HepG2 (cell line): ENCODE data around the gene ZFYVE21. TPM values are rescaled to one million over a fixed set of nuclear protein-coding genes. Genes with fewer than 3 reads are reported as not detected.

Experiments used
- ATAC-seq: fragments of 200-7000 bp; cut with Tn5 transposase; 3 replicates; pipeline ENCODE4 v1.9.1; 2020; ENCODE audit warnings: mild to moderate bottlenecking, moderate library complexity
- BruUV-seq: library from RNA; stranded (reverse); fragments of 400-500 nt; replicated peaks from 2 replicates; lab custom pipeline; 2021; lab: Mats Ljungman, UMichigan
- CTCF ChIA-PET: fragments of 300-600 bp; formaldehyde crosslinking; extraction: SDS; loops from one replicate; lab custom pipeline; 2021; ENCODE audit warnings: low total read pairs, inconsistent platforms, low intra/inter-chr PET ratio; lab: Yijun Ruan, JAX
- POLR2A ChIA-PET: fragments of 350-600 bp; sonication (Branson Sonifier 250); formaldehyde crosslinking; loops from one replicate; lab custom pipeline; 2020; ENCODE audit warnings: antibody characterized with exemption, inconsistent platforms; lab: Yijun Ruan, JAX
- DNase-seq: peaks from one replicate; pipeline ENCODE4 v3.0.0-alpha.2; 2015; ENCODE audit warnings: low spot score
- FAIRE-seq: peaks from 3 replicates; lab custom pipeline; 2011; peaks lifted over from hg19 to GRCh38; lab: Jason Lieb, UNC
- H2AFZ ChIP-seq: one replicate; pipeline ENCODE4 v1.6.1; 2011; ENCODE audit warnings: low read length, inconsistent platforms
- H3K27ac ChIP-seq: fragments of 300-600 bp; 3 replicates; pipeline ENCODE4 v1.8.0; 2011; ENCODE audit warnings: mixed run types, mild to moderate bottlenecking, mixed read lengths, low read length, inconsistent platforms; ENCODE audit not compliant: insufficient read depth; ENCODE audit errors: extremely low read length
- H3K27me3 ChIP-seq, 2 experiments: fragments of 200-600 bp in 1 of 2; 2 replicates in 1 of 2; 3 replicates in 1 of 2; pipeline versions ENCODE4 v1.6.0 to v1.8.0; 2011; ENCODE audit warnings: low read length in 2 of 2, mild to moderate bottlenecking in 2 of 2, moderate library complexity in 2 of 2, inconsistent platforms in 1 of 2; ENCODE audit not compliant: insufficient read depth in 2 of 2, control insufficient read depth in 1 of 2
- H3K36me3 ChIP-seq, 2 experiments: fragments of 200-600 bp in 1 of 2; replicated peaks in 1 of 2; 2 replicates in 1 of 2; 3 replicates in 1 of 2; pipeline versions ENCODE4 v1.5.1 to v1.8.0; 2011; ENCODE audit warnings: low read length in 2 of 2, inconsistent platforms in 1 of 2; ENCODE audit not compliant: insufficient read depth in 2 of 2, control insufficient read depth in 1 of 2
- H3K4me1 ChIP-seq: 2 replicates; pipeline ENCODE4 v1.5.1; 2012; ENCODE audit warnings: low read length, inconsistent platforms; ENCODE audit not compliant: insufficient read depth
- H3K4me2 ChIP-seq: 2 replicates; pipeline ENCODE4 v1.6.0; 2011; ENCODE audit warnings: low read depth, low read length, inconsistent platforms
- H3K4me3 ChIP-seq, 3 experiments: fragments of 200-600 bp in 1 of 3; sonication (generic), shearing (Covaris generic) in 1 of 3; replicated peaks in 1 of 3; 2 replicates each; pipeline ENCODE4 v1.5.1; 2011 to 2016; ENCODE audit warnings: low read length in 3 of 3, inconsistent platforms in 2 of 3, low read depth in 2 of 3, mild to moderate bottlenecking in 2 of 3, control low read depth in 1 of 3, mixed read lengths in 1 of 3; ENCODE audit not compliant: insufficient read depth in 1 of 3
- H3K79me2 ChIP-seq: one replicate; pipeline ENCODE4 v1.6.1; 2011; ENCODE audit warnings: low read length, inconsistent platforms; ENCODE audit not compliant: insufficient read depth
- H3K9ac ChIP-seq: 2 replicates; pipeline ENCODE4 v1.6.0; 2011; ENCODE audit warnings: mild to moderate bottlenecking, low read depth, low read length, inconsistent platforms; ENCODE audit not compliant: insufficient read depth
- H3K9me3 ChIP-seq: 2 replicates; pipeline ENCODE4 v1.5.1; 2012; ENCODE audit warnings: mild to moderate bottlenecking, low read length
- H4K20me1 ChIP-seq: 2 replicates; pipeline ENCODE4 v1.6.0; 2011; ENCODE audit warnings: inconsistent platforms, mild to moderate bottlenecking, low read length, moderate library complexity; ENCODE audit not compliant: insufficient read depth
- ATF7-NPFF ChIP-seq: sonication (generic); formaldehyde crosslinking; IDR thresholded peaks from 2 replicates; pipeline ENCODE4 v1.8.1; 2023; ENCODE audit warnings: mild to moderate bottlenecking, low read depth, missing genetic modification reagents, moderate library complexity
- ETV6 ChIP-seq: sonication (generic); formaldehyde crosslinking; conservative IDR thresholded peaks from 2 replicates; pipeline ENCODE4 v1.4.0; 2020; ENCODE audit warnings: missing genetic modification reagents
- HCFC1 ChIP-seq: fragments of 150-350 bp; IDR thresholded peaks from 2 replicates; pipeline ENCODE4 v1.6.1; 2014; ENCODE audit warnings: low read depth, low read length
- HHEX ChIP-seq: IDR thresholded peaks from 2 replicates; pipeline ENCODE4 v1.6.1; 2016; ENCODE audit warnings: control low read depth
- NFE2L1 ChIP-seq: sonication (generic); formaldehyde crosslinking; IDR thresholded peaks from 2 replicates; pipeline ENCODE4 v1.4.0; 2020; ENCODE audit warnings: missing genetic modification reagents, mild to moderate bottlenecking, borderline replicate concordance
- NR2C2 ChIP-seq: sonication (generic); formaldehyde crosslinking; IDR thresholded peaks from 2 replicates; pipeline ENCODE4 v1.4.0; 2020; ENCODE audit warnings: missing genetic modification reagents, mild to moderate bottlenecking, moderate library complexity, borderline replicate concordance
- SALL1 ChIP-seq: sonication (generic); formaldehyde crosslinking; IDR thresholded peaks from 2 replicates; pipeline ENCODE4 v1.8.0; 2022; ENCODE audit warnings: mild to moderate bottlenecking, missing genetic modification reagents
- TAF1 ChIP-seq: sonication (generic); formaldehyde crosslinking; IDR thresholded peaks from 2 replicates; pipeline ENCODE4 v1.4.0; 2020; ENCODE audit warnings: missing genetic modification reagents
- TFE3 ChIP-seq: IDR thresholded peaks from 2 replicates; pipeline ENCODE4 v1.6.1; 2016
- TGIF2 ChIP-seq: IDR thresholded peaks from 2 replicates; pipeline ENCODE4 v1.6.1; 2016; ENCODE audit warnings: control low read depth, missing compliant biosample characterization
- ZKSCAN5 ChIP-seq: sonication (generic); formaldehyde crosslinking; IDR thresholded peaks from 2 replicates; pipeline ENCODE4 v1.5.1; 2020; ENCODE audit warnings: mild to moderate bottlenecking, missing genetic modification reagents
- ZNF256 ChIP-seq: sonication (generic); formaldehyde crosslinking; conservative IDR thresholded peaks from 2 replicates; pipeline ENCODE4 v1.4.0; 2020; ENCODE audit warnings: missing genetic modification reagents
- ZNF558 ChIP-seq: sonication (generic); formaldehyde crosslinking; IDR thresholded peaks from 2 replicates; pipeline ENCODE4 v1.9.0; 2022; ENCODE audit warnings: mild to moderate bottlenecking, missing genetic modification reagents, borderline replicate concordance
- ZSCAN20 ChIP-seq: sonication (generic); formaldehyde crosslinking; IDR thresholded peaks from 2 replicates; pipeline ENCODE4 v1.4.0; 2020; ENCODE audit warnings: missing genetic modification reagents, mild to moderate bottlenecking, borderline replicate concordance
- ZSCAN22 ChIP-seq: sonication (generic); formaldehyde crosslinking; IDR thresholded peaks from 2 replicates; pipeline ENCODE4 v1.4.0; 2020; ENCODE audit warnings: mild to moderate bottlenecking, missing genetic modification reagents
- WGBS: methylation state at CpG from one replicate; pipeline ENCODE4 v1.1.6; 2017; ENCODE audit warnings: low lambda C conversion rate; 5-methylcytosine and 5-hydroxymethylcytosine counted together
- in situ Hi-C: cut with HindIII; loops from 2 replicates; pipeline ENCODE4 v1.10.0; 2017; ENCODE audit warnings: low pct_unique_long_range_greater_than_20kb; ENCODE audit not compliant: extremely low pct_ligation_motif_present
- intact Hi-C: fragments of 100-400 bp; cut with micrococcal nuclease; formaldehyde crosslinking; loops from one replicate; pipeline ENCODE4 v1.10.0; 2022; ENCODE audit not compliant: unreplicated experiment
- polyA plus RNA-seq, 8 experiments: library from polyadenylated mRNA; depleted of rRNA in 3 of 8; stranded (reverse) in 7 of 8; unstranded in 1 of 8; fragments of >200 nt; fragmentation: Illumina TruSeq in 4 of 8; extraction: Trizol in 4 of 8; gene quantifications; 2 replicates each; pipeline versions ENCODE4 v1.2.1 to v1.2.3, GENCODE V29; 2011 to 2016; ENCODE audit warnings: low read depth in 4 of 8, missing spikeins in 1 of 8, mixed read lengths in 1 of 8; ENCODE audit not compliant: insufficient read depth in 1 of 8
- total RNA-seq, 5 experiments: library from RNA; depleted of rRNA; stranded (reverse); fragments of >200 nt; fragmentation: Illumina TruSeq; extraction: Trizol; gene quantifications; 2 replicates each; pipeline ENCODE4 v1.2.3, GENCODE V29; 2016; ENCODE audit warnings: low read depth in 1 of 5
- TF ChIP-seq, protein P1 (sequence below): sonication (generic); formaldehyde crosslinking; IDR thresholded peaks from 2 replicates; pipeline ENCODE4 v1.4.0; 2020; ENCODE audit warnings: low read depth, mild to moderate bottlenecking, missing genetic modification reagents
- TF ChIP-seq, protein P2 (sequence below): sonication (generic); formaldehyde crosslinking; IDR thresholded peaks from 2 replicates; pipeline ENCODE4 v1.4.0; 2020; ENCODE audit warnings: missing genetic modification reagents; ENCODE audit errors: not compliant biosample characterization
- TF ChIP-seq, protein P3 (sequence below): fragments of 450-650 bp; IDR thresholded peaks from 2 replicates; pipeline ENCODE4 v1.6.1; 2017

ZFYVE21 gene
- total and polyA plus RNA-seq, 2 of the 13 experiments (the other 11 are each of a cell fraction or from before 2014, with no cell fraction given): 34.3 to 34.4 TPM

GRCh38 chr14:103690332-103690731 is 25.3 kb upstream of the ZFYVE21 start:
- no peak for ATAC-seq
- Histone ChIP-seq H3K4me3 (no peak overlapping the region), H3K79me2 (no peaks in the 10 kb centered on the region), H3K36me3 (peaks cover 14 to 71% of the 10 kb centered on the region in 2 experiments), H3K27me3 (no peaks in the 10 kb centered on the region), H3K9me3 (no peaks in the 10 kb centered on the region), H4K20me1 (no peaks in the 10 kb centered on the region), H3K9ac (no peak overlapping the region), H3K4me2 (no peak overlapping the region), H2AFZ (no peak overlapping the region)
- no peak for FAIRE-seq
- ChIA-PET POLR2A (interaction anchor here (0.6 kb wide), 1 partner anchor 62 kb away, joined by 3 read pairs; no protein-coding TSS in a partner anchor), CTCF (no interaction called here)
- 96% methylated on average over 7 of the region's 8 CpGs for WGBS
- no peak for DNase-seq
- no TSS peak for BruUV-seq
- intact Hi-C loops: no loop called here
- TF ChIP-seq ZKSCAN5 (CRISPR knock-in tag) (no peak), ZNF256 (no peak), ZNF558 (CRISPR knock-in tag) (no peak), ATF7-NPFF (CRISPR knock-in tag) (no peak), NR2C2 (CRISPR knock-in tag) (no peak), TFE3 (no peak), NFE2L1 (CRISPR knock-in tag) (no peak), TAF1 (no peak), TGIF2 (CRISPR knock-in tag) (no peak), HCFC1 (no peak), ETV6 (CRISPR knock-in tag) (no peak), ZSCAN22 (CRISPR knock-in tag) (no peak), HHEX (no peak), SALL1 (CRISPR knock-in tag) (no peak), ZSCAN20 (CRISPR knock-in tag) (no peak)
- TF ChIP-seq, protein P1, sequence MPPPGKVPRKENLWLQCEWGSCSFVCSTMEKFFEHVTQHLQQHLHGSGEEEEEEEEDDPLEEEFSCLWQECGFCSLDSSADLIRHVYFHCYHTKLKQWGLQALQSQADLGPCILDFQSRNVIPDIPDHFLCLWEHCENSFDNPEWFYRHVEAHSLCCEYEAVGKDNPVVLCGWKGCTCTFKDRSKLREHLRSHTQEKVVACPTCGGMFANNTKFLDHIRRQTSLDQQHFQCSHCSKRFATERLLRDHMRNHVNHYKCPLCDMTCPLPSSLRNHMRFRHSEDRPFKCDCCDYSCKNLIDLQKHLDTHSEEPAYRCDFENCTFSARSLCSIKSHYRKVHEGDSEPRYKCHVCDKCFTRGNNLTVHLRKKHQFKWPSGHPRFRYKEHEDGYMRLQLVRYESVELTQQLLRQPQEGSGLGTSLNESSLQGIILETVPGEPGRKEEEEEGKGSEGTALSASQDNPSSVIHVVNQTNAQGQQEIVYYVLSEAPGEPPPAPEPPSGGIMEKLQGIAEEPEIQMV (CRISPR knock-in tag): no peak
- TF ChIP-seq, protein P2, sequence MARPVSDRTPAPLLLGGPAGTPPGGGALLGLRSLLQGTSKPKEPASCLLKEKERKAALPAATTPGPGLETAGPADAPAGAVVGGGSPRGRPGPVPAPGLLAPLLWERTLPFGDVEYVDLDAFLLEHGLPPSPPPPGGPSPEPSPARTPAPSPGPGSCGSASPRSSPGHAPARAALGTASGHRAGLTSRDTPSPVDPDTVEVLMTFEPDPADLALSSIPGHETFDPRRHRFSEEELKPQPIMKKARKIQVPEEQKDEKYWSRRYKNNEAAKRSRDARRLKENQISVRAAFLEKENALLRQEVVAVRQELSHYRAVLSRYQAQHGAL: no peak
- TF ChIP-seq, protein P3, sequence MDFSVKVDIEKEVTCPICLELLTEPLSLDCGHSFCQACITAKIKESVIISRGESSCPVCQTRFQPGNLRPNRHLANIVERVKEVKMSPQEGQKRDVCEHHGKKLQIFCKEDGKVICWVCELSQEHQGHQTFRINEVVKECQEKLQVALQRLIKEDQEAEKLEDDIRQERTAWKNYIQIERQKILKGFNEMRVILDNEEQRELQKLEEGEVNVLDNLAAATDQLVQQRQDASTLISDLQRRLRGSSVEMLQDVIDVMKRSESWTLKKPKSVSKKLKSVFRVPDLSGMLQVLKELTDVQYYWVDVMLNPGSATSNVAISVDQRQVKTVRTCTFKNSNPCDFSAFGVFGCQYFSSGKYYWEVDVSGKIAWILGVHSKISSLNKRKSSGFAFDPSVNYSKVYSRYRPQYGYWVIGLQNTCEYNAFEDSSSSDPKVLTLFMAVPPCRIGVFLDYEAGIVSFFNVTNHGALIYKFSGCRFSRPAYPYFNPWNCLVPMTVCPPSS: no peak
- TF ChIP-seq, all 625 proteins: peak for 0
- Histone ChIP-seq H3K27ac (no peak overlapping the region), H3K4me1 (no peaks in the 10 kb centered on the region)
- in situ Hi-C loops: no loop called here
